ENCODE results near the gene SUCLG2.

DNA sequence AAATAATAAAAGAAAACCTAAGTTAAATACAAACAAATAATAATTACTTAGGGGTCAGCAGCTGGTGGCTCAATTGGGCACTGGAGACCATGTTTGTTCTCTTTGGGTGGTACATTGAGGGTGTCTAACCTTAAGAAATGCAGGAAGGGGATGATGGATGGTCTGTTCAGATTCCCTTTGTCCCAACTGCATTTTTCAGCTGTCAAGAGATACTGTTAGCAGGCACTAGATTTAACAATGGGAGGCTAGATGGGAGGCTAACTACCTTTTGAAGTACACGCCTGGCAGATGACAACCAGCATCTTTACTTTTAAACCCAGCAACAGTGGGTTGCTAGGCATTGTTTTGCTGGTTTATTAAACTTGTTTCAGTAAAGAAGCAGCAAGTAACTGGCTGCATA, 222.5 kb downstream of the SUCLG2 start:
- TF ChIP-seq, protein P1, sequence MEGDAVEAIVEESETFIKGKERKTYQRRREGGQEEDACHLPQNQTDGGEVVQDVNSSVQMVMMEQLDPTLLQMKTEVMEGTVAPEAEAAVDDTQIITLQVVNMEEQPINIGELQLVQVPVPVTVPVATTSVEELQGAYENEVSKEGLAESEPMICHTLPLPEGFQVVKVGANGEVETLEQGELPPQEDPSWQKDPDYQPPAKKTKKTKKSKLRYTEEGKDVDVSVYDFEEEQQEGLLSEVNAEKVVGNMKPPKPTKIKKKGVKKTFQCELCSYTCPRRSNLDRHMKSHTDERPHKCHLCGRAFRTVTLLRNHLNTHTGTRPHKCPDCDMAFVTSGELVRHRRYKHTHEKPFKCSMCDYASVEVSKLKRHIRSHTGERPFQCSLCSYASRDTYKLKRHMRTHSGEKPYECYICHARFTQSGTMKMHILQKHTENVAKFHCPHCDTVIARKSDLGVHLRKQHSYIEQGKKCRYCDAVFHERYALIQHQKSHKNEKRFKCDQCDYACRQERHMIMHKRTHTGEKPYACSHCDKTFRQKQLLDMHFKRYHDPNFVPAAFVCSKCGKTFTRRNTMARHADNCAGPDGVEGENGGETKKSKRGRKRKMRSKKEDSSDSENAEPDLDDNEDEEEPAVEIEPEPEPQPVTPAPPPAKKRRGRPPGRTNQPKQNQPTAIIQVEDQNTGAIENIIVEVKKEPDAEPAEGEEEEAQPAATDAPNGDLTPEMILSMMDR (IDR thresholded peaks at IDR 0.05; ENCODE audit: low read length), result no peak
- no peak for TF ChIP-seq EZH2 (optimal IDR thresholded peaks at IDR 0.05; ENCODE audit: low read depth, low read length)
- no peak for TF ChIP-seq EZH2phosphoT487 (IDR thresholded peaks at IDR 0.05; ENCODE audit: low read length)

Measured in MM.1S (cell line).